AG09319 (cell line): ENCODE measurements around the gene TMEFF1.

ENCODE experiments used
- DNase-seq: peaks from one replicate; pipeline ENCODE4 v3.0.0-alpha.2; 2010; ENCODE audit warnings: low read depth; ENCODE audit errors: extremely low read depth
- TF ChIP-seq, protein P1 (sequence below): IDR thresholded peaks from 2 replicates; pipeline ENCODE4 v1.5.1; 2011; ENCODE audit warnings: low read depth, mild to moderate bottlenecking, inconsistent platforms, low read length, moderate library complexity

TMEFF1 gene

DNA sequence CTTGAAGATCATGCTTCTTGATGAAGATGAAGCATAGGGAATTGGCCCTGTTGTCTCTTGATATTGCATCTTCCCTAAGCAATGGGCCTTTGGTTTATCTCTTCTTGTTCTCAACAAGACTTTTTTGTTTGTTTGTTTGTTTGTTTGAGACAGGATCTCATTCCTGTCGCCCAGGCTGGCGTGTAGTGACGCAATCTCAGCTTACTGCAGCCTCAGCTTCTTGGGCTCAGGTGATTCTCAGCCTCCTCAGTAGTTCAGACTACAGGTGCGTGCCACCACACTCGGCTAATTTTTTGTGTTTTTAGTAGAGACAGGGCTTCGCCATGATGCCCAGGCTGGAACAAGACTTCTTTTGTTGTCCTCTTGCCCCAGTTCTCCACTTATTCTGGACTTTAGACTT lies 5.2 kb downstream of the TMEFF1 start:
- TF ChIP-seq, protein P1, sequence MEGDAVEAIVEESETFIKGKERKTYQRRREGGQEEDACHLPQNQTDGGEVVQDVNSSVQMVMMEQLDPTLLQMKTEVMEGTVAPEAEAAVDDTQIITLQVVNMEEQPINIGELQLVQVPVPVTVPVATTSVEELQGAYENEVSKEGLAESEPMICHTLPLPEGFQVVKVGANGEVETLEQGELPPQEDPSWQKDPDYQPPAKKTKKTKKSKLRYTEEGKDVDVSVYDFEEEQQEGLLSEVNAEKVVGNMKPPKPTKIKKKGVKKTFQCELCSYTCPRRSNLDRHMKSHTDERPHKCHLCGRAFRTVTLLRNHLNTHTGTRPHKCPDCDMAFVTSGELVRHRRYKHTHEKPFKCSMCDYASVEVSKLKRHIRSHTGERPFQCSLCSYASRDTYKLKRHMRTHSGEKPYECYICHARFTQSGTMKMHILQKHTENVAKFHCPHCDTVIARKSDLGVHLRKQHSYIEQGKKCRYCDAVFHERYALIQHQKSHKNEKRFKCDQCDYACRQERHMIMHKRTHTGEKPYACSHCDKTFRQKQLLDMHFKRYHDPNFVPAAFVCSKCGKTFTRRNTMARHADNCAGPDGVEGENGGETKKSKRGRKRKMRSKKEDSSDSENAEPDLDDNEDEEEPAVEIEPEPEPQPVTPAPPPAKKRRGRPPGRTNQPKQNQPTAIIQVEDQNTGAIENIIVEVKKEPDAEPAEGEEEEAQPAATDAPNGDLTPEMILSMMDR, result no peak
- no peak for DNase-seq

DNA sequence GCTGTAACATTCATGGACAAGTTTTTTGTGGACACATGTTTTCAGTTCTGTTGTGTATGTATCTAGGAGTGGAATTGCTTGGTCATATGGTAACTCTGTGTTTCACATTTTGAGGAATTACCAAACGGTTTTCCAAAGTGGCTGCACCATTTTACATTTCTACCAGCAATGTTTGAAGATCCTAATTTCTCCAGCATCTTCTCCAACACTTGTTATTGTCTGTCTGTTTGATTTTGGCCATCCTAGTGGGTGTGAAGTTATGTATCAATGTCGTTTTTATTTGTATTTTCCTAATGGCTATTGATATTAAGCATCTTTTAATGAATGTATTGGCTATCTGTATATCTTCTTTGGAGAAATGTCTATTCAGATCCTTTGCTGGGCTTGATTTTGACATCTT lies 6.9 kb downstream of the TMEFF1 start:
- TF ChIP-seq, protein P1, result no peak
- DNase-seq, result no peak

- TF ChIP-seq, protein P1, result no peak
- DNase-seq, result no peak
These were observed 12.2 kb downstream of the TMEFF1 start for GRCh38 chr9:100485196-100485595.

GRCh38 chr9:100486479-100487176 lies 13.7 kb downstream of the TMEFF1 start:
- DNase-seq, result no peak

DNA sequence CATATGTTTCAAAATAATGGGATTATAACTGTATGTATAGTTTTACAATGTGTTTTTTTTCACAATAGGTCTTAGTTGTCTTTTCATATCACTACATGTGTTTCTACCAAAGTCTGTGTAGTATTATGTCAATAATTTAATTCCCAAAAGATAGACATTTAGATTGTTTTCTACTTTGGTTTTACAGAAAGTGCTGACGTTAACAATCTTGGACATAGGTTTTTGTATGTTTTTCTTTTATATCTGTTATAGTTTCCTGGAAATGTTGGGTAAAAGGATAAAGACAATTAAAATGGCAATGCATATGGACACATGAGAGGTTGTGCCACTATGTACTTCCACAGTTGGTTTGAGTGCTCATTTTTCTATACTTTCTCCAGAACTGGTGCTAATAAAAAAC lies 15.2 kb downstream of the TMEFF1 start:
- TF ChIP-seq, protein P1, result no peak

More at GRCh38 chr9:100486479-100487176, 13.7 kb downstream of the TMEFF1 start:
- TF ChIP-seq, protein P1, result peak; percentile 3

GRCh38 chr9:100489836-100490235 lies 16.9 kb downstream of the TMEFF1 start:
- no peak for DNase-seq
- TF ChIP-seq, protein P1, result no peak

More for the DNA sequence above, 15.2 kb downstream of the TMEFF1 start:
- no peak for DNase-seq

GRCh38 chr9:100492952-100493351 lies 20.0 kb downstream of the TMEFF1 start:
- peak; percentile 32 for DNase-seq
- TF ChIP-seq, protein P1, result peak; percentile 48
